ENCODE measurements around the gene POP7.

POP7 gene

DNA sequence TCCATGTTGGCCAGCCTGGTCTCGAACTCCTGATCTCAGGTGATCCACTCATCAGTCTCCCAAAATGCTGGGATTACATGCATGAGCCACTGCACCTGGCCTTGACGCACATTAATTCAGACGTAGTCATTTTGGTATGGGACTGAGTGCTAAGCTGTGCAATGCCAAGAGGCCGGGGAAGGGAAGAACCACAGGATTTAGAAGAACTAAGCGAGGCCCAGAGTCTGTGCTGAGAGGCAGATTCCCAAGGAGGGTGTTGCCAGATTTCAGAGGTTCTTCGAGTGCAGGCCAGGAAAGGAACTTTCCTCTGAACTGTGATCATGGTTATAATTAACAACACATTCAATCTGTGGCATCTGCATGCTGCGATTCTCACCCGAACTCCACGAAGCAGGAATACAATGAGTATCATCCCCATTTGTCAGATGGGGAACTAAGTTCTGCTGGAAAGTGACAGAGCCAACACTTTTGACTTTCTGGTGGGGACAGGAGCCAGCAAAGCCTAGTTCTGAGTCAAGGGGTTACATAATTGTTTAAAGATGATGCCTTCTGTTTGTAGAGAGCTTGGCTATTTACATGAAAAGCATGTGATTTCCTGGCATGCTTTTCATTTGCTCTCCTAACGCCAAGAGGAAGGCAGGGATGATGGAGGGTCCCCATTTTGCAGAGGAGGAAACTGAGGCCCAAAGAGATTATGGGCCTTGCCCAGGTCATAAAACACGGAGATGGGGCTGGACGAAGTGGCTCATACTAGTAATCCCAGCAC, 21.3 kb downstream of the POP7 start:
- no peak for DNase-seq

DNA sequence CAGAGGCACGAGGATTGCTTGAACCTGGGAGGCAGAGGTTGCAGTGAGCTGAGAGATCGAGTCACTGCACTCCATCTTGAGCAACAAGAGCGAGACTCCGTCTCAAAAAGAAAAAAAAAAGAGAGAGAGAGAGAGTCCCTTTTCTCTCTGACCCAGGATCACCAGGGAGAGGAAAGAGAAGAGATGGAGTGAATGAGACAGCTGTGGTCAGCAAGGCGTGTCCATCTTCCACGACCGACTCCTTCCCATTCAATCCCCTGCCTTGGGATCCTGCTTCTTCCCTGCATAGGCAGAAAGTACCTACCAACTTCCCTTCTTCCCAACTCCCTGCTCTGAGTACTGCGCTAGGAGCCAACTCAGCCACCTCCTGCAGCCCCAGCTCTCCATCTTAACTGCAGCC, 22.3 kb downstream of the POP7 start:
- no peak for DNase-seq

DNA sequence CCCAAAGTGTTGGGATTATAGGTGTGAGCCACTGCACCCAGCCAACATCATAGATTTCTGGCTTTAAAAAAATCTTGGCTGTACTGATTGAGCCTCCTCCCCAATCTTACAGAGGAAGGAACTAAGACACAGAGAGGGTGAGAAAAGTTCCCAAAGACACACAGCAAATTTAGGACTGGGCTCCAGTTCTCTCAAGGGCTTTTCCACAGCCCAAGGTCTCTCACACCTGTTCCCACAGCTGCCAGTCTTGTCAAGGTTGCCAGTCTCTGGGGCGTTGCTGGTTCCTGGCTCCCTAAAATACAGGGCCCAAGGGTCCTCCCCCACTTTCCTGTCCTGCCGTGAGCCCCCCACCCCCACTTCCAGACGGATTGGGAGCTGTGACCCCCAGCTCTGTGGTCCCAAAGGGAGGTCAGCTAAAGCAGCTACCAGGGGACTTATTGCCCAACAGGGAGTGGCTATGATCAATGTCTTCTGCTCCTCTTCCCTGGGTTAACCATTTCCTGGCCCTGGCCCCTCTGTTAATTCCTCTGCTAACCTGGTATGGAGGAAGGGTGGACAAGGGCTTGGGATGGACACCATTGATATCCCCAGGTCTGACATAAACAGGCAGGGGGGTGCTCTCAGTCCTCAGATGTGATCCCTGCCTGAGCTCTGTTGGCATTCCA, 24.3 kb downstream of the POP7 start:
- DNase-seq = no peak

DNA sequence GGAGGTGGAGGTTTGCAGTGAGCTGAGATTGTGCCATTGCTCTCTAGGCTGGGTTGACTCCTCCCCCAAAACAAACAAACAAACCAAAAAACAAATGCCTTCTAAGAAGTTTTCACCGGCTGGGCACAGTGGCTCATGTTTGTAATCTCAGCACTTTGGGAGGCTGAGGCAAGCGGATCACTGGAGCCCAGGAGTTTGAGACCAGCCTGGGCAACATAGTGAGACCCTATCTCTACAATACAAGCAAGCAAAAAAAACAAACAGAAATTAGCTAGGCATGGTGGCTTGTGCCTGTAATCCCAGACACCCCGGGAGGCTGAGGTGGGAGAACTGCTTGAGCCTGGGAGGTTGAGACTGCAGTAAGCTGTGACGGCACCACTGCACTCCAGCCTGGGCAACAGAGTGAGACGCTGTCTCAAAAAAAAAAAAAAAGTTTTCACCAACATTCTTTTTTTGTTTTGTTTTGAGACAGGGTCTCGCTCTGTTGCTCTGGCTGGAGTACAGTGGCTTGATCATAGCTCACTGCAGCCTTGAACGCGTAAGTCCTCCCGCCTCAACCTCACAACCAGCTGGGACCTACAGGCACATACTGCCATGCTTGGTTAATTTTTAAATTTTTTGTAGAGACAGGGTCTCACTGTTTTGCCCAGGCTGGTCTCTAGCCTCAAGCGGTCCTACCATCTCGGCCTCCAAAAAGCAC, 26.2 kb downstream of the POP7 start:
- DNase-seq = no peak

DNA sequence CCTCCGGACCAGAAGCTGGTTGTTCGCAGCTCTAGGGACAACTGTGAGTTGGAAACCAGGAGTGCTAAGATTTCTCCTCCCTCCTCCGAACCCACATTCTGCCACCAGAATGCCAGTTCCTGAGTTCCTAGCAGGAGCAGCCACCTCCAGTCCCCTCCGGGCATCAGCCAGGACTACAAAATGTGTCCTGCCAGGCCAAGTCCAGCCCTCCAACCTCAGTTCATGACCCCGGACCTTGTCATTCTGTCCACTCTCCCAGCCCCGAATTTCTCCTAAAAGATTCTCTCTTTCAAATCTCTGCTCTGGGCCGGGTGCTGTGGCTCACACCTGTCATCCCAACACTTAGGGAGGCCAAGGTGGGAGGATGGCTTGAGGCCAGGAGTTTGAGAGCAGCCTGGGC, 29.8 kb downstream of the POP7 start:
- DNase-seq = no peak

DNA sequence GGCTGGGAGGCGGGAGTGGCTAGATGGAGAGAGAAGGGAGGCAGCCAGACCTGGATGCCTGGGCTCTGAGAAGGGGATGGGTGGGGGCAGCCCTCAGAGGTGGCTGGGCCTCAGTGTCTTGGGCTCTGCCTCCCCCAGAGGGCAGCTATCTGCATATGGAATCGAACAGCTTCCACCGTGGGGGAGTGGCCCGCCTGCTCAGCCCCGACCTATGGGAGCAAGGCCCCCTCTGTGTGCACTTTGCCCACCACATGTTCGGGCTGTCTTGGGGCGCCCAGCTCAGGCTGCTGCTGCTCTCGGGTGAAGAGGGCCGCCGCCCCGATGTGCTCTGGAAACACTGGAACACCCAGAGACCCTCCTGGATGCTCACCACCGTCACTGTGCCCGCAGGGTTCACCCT, 30.8 kb downstream of the POP7 start:
- DNase-seq = no peak

DNA sequence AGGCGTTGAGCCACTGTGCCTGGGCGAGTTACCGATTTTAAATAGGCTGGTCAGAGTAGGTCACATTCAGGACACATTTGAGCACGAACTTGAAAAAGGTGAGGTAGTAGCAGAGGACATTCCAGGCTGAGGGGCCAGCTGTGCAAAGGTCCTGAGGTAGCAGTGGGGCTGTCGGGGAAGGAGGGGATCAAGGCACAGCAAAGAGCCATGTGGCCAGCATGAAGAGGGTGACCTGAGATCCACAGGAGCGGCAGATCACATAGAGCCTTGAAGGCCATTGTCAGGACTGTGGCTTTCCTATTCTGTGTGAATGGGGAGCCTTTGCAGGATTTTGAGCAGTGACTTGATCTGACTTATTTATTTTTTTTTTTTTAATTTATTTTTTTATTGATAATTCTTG, 34.0 kb downstream of the POP7 start:
- DNase-seq = no peak

DNA sequence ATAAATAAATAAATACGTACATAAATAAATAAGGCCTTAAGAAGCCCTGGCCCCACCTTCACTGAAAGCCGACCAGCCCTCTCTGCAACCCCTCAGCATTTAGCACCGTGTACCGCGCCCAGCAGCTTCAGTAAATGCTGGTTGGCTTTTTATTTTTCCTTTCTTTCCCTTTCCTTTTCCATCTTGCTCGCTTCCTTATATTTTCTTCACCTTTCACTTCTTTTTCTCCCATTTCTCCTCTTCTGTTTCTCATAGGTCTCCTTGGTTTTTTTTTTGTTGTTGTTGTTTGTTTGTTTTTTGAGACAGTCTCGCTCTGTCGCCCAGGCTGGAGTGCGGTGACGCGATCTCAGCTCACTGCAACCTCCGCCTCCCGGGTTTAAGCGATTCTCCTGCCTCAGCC, 38.7 kb downstream of the POP7 start:
- DNase-seq = no peak

DNA sequence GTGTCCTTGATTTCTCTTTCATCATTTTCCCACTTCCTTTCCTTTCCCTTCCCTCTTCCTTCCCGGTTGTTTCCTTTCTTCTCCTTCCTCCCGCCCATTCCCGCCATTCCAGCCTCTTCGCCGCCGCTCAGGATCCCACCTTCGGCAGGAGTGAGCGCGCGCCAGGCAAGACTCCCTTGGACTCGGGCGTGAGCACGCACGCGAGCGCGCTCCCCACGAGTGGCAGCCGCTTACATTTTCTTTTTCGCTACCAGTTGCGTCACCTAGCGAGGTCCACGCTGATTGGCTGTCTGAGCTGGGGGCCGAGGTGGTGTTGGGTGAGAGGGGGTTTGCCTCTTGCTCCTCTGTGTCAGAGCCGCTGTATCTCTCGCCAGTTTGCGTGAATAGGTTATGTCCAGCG, 39.3 kb downstream of the POP7 start:
- no peak for DNase-seq

DNA sequence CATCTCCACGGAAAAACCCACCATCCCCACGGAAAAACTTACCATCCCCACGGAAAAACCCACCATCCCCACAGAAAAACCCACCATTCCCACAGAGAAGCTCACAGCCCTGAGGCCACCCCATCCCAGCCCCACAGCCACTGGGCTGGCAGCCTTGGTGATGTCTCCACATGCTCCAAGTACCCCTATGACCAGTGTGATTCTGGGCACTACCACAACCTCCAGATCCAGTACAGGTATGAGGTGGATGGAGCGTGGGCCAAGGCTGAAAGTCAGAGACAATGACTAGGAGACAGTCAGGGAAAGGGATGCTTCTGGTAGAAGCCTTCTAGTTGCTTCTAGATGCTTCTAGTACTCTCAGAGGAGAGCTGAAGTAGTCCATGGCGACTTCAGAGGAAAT, 47.1 kb downstream of the POP7 start:
- DNase-seq = no peak

DNA sequence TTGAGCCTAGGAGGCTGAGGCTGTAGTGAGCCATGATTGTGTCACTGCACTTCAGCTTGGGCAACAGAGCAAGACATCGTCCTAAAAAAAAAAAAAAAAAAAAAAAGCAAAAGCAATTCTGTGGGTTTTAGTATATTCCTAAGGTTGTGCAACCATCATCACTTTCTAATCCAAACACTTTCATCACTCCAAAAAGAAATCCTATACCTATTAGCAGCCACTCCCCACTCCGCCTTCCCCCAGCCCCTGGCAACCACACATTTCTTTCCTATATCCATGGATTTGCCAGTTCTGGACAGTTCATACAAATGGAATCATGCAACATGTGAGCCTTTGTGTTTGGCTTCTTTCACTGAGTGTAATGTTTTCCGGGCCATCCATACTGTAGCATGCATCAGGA, 47.8 kb downstream of the POP7 start:
- no peak for DNase-seq

Data from GF-D8 (cell line).